DMS 273 (cell line): ENCODE measurements around the gene TRAPPC4.
"Not testable (repeated sequence)": the region's sequence is repeated elsewhere in the genome, so short reads cannot be mapped to it uniquely, and the experiment has no call there.

Experiments
- DNase-seq: peaks from one replicate; lab custom pipeline; 2025; ENCODE audit not compliant: unreplicated experiment; lab: John Stamatoyannopoulos, UW

TRAPPC4 gene

GRCh38 chr11:119031912-119032280, 13.3 kb downstream of the TRAPPC4 start:
- DNase-seq: no peak

- not testable (repeated sequence) for DNase-seq
Measured at GRCh38 chr11:119033421-119033820, 14.9 kb downstream of the TRAPPC4 start.

GRCh38 chr11:119034813-119035212, 16.2 kb downstream of the TRAPPC4 start:
- DNase-seq: no peak

- DNase-seq: no peak
Measured at GRCh38 chr11:119038884-119039283, 20.3 kb downstream of the TRAPPC4 start.

GRCh38 chr11:119039471-119039870, 20.9 kb downstream of the TRAPPC4 start:
- not testable (repeated sequence) for DNase-seq

- DNase-seq: no peak
Measured at GRCh38 chr11:119041821-119042514, 23.4 kb downstream of the TRAPPC4 start.

GRCh38 chr11:119042927-119043326, 24.4 kb downstream of the TRAPPC4 start:
- no peak for DNase-seq

GRCh38 chr11:119044708-119045107, 26.1 kb downstream of the TRAPPC4 start:
- DNase-seq: peak; percentile 29

- no peak for DNase-seq
Measured at GRCh38 chr11:119046489-119046888, 27.9 kb downstream of the TRAPPC4 start.

GRCh38 chr11:119047205-119047604, 28.6 kb downstream of the TRAPPC4 start:
- no peak for DNase-seq

- no peak for DNase-seq
Measured at GRCh38 chr11:119048644-119049043, 30.1 kb downstream of the TRAPPC4 start.

GRCh38 chr11:119049081-119049480, 30.5 kb downstream of the TRAPPC4 start:
- no peak for DNase-seq

- DNase-seq: no peak
Measured at GRCh38 chr11:119051440-119052162, 33.0 kb downstream of the TRAPPC4 start.

GRCh38 chr11:119052163-119052814, 33.7 kb downstream of the TRAPPC4 start:
- no peak for DNase-seq

- DNase-seq: no peak
Measured at GRCh38 chr11:119054418-119054817, 35.9 kb downstream of the TRAPPC4 start.

GRCh38 chr11:119055901-119056300, 37.3 kb downstream of the TRAPPC4 start:
- peak; percentile 45 for DNase-seq

- DNase-seq: peak; percentile 42
Measured at GRCh38 chr11:119056421-119056999, 37.9 kb downstream of the TRAPPC4 start.

- peak; percentile 97 for DNase-seq
Measured at GRCh38 chr11:119057000-119057769, 38.6 kb downstream of the TRAPPC4 start, which contains the start of gene HYOU1. Gene HYOU1, minus strand, starts transcription at chr11:119057205. Its CDS starts 1,045 bp downstream, at chr11:119056160.

GRCh38 chr11:119059128-119059527, 40.6 kb downstream of the TRAPPC4 start:
- not testable (repeated sequence) for DNase-seq

GRCh38 chr11:119061256-119061655, 42.7 kb downstream of the TRAPPC4 start:
- no peak for DNase-seq

- no peak for DNase-seq
Measured at GRCh38 chr11:119062779-119063178, 44.2 kb downstream of the TRAPPC4 start.
